Stimulated activated CD4-positive, alpha-beta T cell treated with anti-CD3 and anti-CD28 coated beads, Interleukin-2, amount 100 ng/mL, for 4 hours (primary cell): ENCODE data around the gene MTMR2.
"Not testable (repeated sequence)": the region's sequence is repeated elsewhere in the genome, so short reads cannot be mapped to it uniquely, and the experiment has no call there.

Experiments
- DNase-seq: peaks from one replicate; pipeline ENCODE4 v3.0.0-alpha.2; 2020; ENCODE audit warnings: low read depth

Gene MTMR2

DNA sequence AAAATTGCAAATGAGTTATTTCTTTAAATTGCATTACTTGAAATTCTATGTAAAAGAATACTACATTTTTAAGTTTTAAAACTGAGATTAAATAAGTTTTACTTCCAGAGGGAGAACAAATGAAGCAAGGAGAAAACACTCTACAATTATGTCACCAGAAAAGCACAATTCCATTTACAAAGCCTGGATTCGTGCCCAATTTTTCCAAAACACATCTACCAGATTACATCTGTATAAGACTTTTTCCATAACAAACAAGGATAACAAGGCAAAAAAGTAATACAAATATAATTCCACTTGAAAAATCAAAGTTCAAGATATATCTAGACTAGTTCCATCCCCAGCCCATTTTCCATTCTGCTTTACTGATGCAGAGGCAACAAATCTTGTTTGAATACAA is 40.5 kb downstream of the MTMR2 start:
- no peak for DNase-seq

DNA sequence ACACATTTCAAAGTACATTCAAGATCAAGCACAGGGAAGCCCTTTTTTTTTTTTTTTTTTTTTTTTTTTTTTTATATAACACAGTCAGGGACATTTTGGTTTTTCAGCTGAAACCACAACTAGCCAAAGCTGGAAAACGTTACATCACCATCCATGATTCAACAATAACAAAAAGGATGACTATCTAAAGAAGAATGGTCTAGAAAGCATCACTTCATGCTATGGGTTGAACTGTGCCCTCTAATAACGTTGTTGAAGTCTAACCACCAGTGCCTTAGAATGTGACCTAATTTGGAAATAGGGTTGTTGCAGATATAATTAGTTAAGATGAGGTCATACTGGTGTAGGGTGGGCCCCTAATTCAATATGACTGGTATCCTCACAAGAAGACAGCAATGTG is 46.6 kb downstream of the MTMR2 start:
- no peak for DNase-seq

DNA sequence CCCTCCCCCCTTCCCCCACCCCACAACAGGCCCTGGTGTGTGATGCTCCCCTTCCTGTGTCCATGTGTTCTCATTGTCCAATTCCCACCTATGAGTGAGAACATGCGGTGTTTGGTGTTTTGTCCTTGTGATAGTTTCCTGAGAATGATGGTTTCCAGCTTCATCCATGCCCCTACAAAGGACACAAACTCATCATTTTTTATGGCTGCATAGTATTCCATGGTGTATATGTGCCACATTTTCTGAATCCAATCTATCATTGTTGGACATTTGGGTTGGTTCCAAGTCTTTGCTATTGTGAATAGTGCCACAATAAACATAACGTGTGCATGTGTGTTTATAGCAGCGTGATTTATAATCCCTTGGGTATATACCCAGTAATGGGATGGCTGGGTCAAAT is 53.0 kb downstream of the MTMR2 start:
- not testable (repeated sequence) for DNase-seq

DNA sequence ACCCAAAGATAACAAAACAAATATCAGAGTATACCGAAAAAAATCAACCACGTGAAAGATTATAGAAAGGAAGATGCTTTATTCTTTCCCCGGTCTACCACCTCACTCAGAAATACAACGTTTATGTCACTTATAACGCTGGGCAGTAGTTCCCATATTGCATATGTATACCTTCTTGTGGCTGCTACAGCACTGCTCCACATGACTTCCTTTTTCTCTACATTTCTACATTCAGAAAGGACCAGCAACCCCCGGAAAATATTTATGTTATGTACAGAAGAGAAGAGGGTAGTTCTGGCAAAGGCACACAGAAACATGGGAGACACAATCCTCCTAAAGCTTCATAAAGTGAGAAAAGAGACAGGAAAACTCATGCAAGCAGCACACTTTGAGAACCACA is 56.8 kb downstream of the MTMR2 start:
- DNase-seq: no peak

DNA sequence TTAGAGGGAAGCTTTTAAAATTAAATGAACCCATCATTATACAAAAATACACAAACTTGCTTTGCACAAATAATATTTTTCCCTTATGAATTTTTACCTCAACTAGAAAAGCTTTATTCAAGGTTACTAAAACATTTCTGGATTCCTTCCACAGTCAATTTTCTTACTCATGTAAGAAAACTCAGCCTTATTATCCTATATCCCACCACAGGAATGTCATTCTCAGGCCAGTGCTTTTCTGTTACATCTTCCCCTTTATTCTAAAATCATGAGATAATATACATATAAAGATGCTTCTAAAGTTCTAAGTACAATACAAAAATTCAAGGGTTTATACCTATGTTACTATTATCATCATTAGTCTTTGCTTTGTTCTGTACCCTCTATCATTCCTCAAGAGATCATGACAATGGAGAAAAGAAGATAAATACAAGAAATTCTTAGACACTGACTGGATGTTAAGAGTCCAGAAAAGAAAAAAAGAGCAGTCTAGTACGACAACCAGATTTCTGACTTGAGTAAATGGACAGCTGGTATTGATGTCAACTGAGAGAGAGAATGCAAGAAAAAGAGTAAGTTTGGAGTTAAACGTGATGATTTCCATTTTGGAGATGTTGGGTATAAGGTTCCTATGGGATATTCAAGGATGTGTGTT is 60.3 kb downstream of the MTMR2 start:
- no peak for DNase-seq

DNA sequence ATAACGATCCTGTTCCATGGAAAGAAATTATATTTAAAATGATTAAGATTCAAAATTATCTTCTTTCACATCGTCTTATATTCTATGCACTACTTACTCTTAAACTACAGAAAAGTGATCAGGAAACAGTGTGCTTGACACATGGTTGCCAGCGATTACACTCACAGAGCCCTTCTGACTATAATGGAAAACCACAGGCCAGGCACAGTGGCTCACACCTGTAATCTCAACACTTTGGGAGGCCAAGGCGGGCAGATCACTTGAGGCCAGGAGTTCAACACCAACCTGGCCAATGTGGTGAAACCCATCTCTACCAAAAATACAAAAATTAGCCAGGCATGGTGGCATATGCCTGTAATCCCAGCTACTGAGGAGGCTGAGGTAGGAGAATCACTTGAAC is 63.9 kb downstream of the MTMR2 start:
- not testable (repeated sequence) for DNase-seq

DNA sequence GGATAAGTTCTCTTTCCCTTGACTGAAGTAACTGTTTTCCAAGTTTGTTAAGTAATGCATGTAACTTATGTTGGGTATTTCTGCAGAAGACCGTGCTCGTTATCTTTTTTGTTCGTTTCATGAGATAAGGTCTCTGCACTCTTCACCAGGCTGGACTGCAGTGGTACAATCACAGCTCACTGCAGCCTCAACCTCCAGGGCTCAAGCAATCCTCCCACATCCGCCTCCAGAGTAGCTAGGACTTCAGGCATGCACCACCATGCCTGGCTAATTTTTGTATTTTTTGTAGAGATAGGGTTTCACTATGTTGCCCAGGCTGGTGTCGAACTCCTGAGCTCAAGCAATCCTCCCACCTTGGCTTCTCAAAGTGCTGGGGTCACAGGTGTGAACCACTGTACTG is 69.5 kb downstream of the MTMR2 start:
- DNase-seq: not testable (repeated sequence)

DNA sequence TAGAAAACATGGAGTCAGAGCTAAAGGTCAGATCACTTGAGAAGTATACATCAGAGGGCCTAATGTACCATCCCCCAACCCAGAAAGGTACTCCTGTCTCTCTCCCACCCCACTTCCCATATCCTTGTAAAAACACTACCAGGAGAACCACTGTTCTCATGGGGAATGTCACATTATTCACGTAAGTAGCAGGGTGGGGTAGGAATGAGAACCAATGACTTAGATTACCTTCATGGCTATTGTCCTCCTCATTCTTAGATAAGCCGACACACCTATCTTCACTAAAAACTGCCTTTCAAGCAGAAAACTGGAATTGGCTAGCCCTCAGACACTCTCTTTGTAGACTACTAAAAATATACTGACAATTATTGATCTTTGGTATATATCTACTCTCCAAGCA is 70.0 kb downstream of the MTMR2 start:
- DNase-seq: no peak

DNA sequence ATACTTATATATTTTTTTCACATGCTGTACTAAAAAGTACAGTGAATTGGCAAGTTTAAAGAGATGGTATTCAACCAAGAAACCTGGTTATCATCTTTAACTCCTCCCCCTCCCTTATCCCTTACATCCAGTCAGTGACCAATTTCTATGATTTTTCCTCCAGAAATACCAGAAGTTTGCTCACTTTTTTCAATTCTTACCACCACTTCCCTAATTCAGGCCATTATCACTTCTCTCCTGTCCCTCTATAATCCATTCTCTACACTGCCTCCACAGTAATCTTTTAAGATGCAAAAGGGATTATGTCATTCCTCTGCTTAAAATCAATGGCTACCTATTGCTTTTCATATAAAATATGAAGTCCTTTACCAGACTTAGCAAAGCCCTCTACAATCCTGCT is 70.8 kb downstream of the MTMR2 start:
- no peak for DNase-seq

DNA sequence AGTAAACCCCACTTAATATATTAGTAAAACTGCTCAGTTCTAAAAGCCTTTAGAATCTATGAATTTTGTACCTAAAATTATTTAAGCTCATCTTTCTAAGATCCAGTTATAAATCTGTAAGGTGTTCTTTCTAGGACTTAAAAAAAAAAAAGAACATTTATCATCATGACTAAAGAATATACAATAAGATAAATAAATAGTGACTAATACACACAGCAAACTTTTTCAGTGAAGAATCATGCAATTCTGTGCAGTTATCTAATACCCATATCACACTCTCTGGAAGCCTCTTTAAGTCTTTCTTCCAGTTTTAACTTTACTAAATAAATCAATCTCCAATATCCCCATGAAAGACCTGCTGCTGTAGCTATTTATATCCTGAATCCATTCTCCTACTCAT is 73.8 kb downstream of the MTMR2 start:
- DNase-seq: no peak

DNA sequence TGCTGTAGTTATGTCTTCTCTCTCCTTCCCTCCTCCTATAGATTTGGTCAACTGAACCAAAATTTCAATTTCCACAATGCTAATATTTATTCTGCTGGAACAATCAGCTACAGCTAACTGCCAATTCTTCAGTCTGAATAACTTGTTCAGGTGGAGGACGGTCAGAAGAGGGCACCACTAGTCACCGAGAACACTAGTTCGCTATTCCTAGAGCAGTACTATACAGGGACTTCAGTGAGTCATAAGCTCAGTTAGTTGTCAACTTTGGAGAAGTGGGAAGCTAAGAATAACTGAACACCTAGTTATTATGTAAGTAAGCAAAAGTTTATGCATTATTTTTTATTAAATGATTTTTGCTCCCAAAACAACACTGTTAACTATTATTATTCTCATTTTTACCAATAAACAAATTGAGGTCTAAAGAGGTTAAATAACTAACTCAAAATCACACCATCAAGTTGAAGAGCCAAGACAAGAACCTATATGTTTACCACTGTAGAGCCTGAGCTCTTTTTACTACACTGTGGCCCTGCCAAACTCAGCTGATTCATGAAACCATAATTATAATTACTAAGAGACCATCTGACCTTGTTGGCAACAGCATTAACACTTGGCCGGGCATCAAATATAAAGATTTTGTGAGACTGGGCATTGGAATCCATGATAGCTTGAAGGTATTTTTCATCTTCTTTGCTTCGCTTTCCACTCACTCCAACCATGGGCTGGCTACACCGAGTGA is 74.7 kb downstream of the MTMR2 start:
- DNase-seq: peak; percentile 22

DNA sequence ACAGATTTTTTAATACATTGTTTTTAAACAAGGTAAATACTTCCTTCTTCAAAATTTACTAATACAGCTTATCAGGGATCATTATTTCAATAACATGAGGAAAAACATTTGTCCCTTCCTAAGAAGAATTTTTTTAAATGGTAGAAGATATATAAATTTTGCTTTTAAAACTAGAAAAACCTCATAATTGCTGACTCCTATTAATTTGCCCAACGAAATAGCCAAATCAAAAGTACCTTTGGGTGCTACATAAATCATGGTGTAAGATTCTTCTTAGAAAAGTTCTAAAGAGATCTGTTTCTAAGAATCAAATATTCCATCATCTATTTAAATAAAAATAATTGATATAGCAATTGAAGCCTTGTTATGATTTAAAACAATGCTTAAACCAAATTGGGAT is 78.7 kb downstream of the MTMR2 start:
- DNase-seq: no peak

DNA sequence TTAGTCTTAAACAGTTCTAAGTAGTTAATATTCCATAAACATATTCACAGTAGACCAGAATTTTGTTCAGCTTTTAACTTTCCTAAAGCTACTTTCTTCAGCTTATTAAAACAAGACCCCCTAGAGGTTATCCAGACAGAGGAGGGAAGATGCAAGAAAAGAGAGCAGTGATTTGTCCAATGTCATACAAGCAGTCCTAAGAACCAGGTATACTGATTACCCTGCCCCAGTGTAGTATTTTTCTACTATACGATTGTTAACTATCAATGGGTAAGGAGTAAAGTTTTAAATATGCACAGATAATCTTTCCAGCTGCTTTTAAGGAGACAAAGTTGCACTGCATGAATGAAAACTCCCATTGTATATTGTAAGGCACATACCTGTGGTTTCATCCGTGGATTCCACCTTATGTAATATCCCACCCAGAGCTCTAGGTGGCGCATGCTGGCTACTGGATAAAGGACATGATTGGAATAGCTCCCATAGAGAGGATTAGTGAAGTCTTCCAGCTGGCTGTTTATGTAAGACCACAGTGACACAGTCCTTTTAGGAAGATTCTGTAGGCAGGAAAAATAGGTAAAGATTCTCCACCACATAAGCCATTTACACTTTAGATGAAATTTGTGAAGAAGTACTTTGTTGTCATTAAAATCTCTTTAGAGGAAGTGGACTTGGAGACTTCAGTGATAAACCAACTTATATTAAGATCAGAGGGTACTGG is 88.0 kb downstream of the MTMR2 start:
- peak; percentile 49 for DNase-seq

DNA sequence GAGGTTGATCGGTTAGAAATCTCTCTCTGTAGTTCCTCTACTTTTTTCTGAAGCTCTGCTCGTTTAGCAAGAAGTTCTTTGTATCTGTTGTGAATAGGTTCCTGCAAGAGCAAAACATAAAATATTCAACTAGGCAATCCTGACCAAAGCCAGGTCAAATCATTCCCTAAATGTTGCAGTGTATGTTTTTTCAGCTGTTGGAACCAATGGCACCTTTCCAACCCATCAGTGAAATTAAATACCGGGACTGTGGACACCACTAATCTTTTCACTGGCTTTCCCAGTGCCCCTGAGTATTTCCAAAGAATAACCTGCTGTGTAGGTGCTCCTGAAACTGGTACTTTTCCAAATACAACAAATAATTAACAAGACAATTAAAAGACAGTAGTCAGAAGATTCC is 88.6 kb downstream of the MTMR2 start:
- no peak for DNase-seq

DNA sequence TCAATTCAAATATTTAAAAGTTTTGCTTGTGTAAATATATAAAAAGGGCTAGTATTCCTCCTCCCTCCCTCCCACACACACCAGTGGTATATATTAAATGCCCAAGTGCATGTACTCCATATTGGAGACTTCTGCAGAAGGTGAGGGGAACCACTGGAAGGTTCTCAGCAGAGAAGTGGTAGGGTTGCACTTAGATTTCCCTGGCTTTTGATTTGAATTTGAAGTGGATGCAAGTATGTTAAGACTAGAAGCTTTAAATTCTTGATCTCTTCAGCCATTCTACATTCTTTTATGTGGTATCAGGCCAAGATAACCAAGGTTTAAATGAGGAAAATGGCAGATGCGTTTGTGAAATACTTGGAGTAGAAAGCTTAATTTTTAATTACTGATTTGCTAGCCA is 90.5 kb downstream of the MTMR2 start:
- no peak for DNase-seq

DNA sequence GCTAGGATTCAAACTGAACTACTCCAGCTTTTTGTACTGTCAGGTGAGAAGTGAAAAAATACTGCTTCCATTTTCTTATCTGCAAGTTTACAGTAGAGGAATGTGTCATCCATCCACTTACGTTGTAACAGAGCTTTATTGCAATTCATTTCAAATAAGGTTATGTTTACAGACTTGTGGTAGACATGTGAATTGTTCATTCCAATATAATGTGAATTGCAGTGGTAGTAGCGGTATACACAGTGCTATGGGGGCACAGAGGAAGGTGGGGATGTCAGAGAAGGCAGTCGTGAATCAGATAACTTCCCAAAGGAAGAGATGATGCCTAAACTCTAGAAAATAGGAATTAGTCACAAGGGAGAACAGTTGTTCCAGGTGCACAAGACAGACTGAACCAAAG is 91.1 kb downstream of the MTMR2 start:
- DNase-seq: no peak

DNA sequence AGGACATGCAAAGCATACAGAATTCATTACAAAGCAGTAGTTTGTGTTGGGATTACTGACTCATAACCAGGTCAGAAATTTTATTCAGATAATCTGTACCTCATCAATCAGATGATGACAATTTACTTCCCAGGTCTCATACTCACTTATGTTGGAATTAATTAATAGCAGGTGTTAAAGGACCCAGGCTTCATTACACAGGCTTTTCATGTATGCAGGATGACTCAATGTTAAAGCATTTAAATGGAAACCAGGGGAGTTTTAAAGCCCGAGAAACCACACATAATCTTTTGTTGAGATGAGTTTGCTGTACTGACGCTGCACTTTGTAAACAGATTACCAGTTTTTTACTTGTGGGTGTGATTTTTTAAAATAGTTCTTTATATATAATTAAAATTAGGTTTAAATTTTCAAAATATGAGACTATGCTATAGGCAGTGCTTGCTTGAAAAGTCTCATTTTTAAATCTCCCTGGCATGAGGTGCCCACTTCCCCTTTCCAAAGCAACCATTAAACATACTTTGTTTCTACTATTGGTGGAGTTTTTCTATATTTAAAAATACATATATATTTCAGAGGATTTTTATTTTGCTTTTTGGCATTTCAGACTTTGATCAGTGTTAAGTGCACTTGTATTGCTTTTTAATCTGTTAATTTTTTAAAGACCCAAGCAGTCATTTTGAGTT is 92.6 kb downstream of the MTMR2 start:
- no peak for DNase-seq

DNA sequence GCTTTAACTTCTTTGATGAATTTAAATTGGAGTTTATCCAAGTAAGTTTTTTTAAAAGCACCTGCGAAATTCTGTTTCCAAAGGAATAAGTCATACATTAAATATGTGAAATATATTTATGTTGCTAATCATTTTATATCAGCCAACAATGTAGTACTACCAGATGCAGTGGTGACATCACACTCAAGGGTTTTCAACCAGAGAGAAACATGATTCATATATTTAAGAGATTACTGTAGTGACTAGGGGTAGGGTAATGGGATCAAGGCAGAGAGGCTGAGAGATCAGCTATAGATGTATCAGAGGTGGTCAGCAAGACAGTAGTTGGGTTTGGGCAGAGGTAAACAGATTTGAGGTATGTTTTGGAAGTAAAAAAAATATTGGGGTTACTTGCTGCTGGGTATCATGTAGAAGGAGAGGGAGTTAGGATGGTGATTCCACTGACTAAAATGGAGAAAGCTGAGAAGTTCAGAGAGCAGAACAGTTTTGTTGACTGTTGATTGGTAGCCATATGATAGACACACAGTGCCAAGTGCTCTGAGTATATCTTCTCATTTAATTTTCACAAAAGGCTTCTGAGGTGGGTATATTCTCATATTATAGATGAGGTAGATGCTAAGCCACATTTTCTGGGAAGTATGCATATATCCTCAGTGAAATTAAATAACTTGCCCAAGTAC is 94.2 kb downstream of the MTMR2 start:
- no peak for DNase-seq

DNA sequence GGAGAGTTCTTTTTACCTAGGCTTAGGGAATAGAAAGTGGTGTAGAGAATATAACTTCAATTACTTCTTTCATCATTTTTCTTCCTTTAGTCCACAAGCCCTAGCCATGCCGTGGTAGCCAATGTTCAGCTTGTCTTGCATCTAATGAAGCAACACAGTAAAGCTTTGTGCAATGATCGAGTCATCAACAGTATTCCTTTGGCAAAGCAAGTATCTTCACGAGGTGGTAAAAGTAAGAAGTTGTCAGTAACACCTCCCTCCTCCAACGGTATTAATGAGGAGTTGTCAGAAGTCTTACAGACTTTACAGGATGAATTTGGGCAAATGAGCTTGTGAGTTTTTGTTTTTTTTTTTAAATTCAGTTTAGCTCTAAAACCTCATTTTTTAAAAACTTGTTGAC is 96.2 kb downstream of the MTMR2 start:
- DNase-seq: no peak

DNA sequence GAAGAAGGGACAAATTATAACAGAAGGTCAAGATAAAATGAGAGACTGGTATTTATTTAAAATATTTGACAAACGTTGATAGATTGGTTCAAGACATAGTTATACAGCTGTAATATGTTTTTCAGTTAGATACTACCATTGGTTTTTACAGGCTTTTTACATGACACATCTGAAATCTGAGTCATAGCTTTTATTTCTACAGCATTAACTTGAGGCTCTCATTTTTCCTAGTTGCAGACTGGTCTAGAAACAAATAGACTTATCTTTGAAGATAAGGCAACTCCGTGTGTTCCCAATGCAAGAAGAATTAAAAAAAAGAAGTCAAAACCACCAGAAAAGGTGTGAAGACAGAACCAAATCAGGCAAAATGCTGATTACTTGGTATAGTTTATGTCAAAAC is 102.3 kb downstream of the MTMR2 start:
- DNase-seq: no peak

DNA sequence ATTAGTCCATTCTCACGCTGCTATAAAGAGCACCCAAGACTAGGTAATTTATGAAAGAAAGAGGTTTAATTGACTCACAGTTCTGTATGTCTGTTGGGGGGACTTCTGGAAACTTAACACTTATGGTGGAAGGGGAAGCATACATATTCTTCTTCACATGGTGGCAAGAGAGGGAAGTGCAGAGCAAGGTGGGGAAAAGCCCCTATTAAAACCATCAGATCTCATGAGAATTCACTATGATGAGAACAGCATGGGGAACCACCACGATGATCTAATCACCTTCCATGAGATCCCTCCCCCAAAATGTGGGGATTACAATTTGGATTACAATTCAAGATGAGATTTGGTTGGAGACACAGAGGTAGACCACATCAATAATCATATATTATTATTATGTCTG is 107.9 kb downstream of the MTMR2 start:
- DNase-seq: no peak

DNA sequence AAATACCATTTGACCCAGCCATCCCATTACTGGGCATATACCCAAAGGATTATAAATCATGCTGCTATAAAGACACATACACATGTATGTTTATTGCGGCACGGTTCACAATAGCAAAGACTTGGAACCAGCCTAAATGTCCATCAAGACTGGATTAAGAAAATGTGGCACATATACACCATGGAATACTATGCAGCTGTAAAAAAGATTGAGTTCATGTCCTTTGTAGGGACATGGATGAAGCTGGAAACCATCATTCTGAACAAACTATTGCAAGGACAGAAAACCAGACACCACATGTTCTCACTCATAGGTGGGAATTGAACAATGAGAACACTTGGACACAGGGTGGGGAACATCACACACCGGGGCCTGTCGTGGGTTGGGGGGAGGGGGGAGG is 112.9 kb downstream of the MTMR2 start:
- DNase-seq: not testable (repeated sequence)
